Mesenchymal stem cell (in vitro differentiated cells and primary cell): ENCODE measurements around the gene TMEM205.
"Not testable (repeated sequence)": the region's sequence is repeated elsewhere in the genome, so short reads cannot be mapped to it uniquely, and the experiment has no call there.

ENCODE experiments used
- DNase-seq: peaks from one replicate; pipeline ENCODE4 v3.0.0-alpha.2; 2013
- H2AFZ ChIP-seq: one replicate; pipeline ENCODE4 v1.6.1; 2013; ENCODE audit warnings: low read depth, mild to moderate bottlenecking, control low read depth, inconsistent platforms, low read length, moderate library complexity
- H2AK5ac ChIP-seq: 2 replicates; pipeline ENCODE4 v1.6.1; 2013; ENCODE audit warnings: low read length, moderate library complexity, mild to moderate bottlenecking, inconsistent platforms; ENCODE audit not compliant: severe bottlenecking
- H2BK120ac ChIP-seq: one replicate; pipeline ENCODE4 v1.6.1; 2013; ENCODE audit warnings: low read depth, mild to moderate bottlenecking, inconsistent platforms, low read length, moderate library complexity
- H2BK12ac ChIP-seq, 2 experiments: one replicate each; pipeline ENCODE4 v1.6.1; 2013; ENCODE audit warnings: inconsistent platforms in 2 of 2, low read length in 2 of 2, mild to moderate bottlenecking in 2 of 2, moderate library complexity in 2 of 2, control low read depth in 1 of 2
- H2BK15ac ChIP-seq: one replicate; pipeline ENCODE4 v1.6.1; 2013; ENCODE audit warnings: mild to moderate bottlenecking, low read depth, inconsistent platforms; ENCODE audit not compliant: poor library complexity, severe bottlenecking
- H2BK5ac ChIP-seq: 2 replicates; pipeline ENCODE4 v1.6.1; 2013; ENCODE audit warnings: low read depth, mild to moderate bottlenecking, low read length, control low read depth, inconsistent platforms; ENCODE audit not compliant: poor library complexity, severe bottlenecking
- H3K14ac ChIP-seq, 2 experiments: one replicate each; pipeline ENCODE4 v1.6.1; 2013; ENCODE audit warnings: inconsistent platforms in 2 of 2, low read length in 2 of 2, control low read depth in 1 of 2, mild to moderate bottlenecking in 1 of 2, moderate library complexity in 1 of 2
- H3K18ac ChIP-seq, 2 experiments: one replicate each; pipeline ENCODE4 v1.6.1; 2013; ENCODE audit warnings: inconsistent platforms in 2 of 2, low read length in 2 of 2, control low read depth in 1 of 2, low read depth in 1 of 2, mild to moderate bottlenecking in 1 of 2
- H3K23ac ChIP-seq, 2 experiments: one replicate each; pipeline ENCODE4 v1.6.1; 2013; ENCODE audit warnings: inconsistent platforms in 2 of 2, low read length in 2 of 2, mild to moderate bottlenecking in 2 of 2, moderate library complexity in 2 of 2, control low read depth in 1 of 2
- H3K27ac ChIP-seq: 2 replicates; pipeline ENCODE4 v1.5.1; 2013; ENCODE audit warnings: mild to moderate bottlenecking, moderate library complexity, low read length, control low read depth, inconsistent platforms; ENCODE audit not compliant: poor library complexity, severe bottlenecking
- H3K27me3 ChIP-seq, 2 experiments: 2 replicates each; pipeline versions ENCODE4 v1.6.1 to v1.7.0; 2013; ENCODE audit warnings: low read length in 2 of 2, mild to moderate bottlenecking in 2 of 2, moderate library complexity in 2 of 2, control low read depth in 1 of 2, inconsistent platforms in 1 of 2; ENCODE audit not compliant: control insufficient read depth in 1 of 2, insufficient read depth in 1 of 2
- H3K36me3 ChIP-seq, 2 experiments: 2 replicates each; pipeline versions ENCODE4 v1.6.1 to v1.7.0; 2013; ENCODE audit warnings: low read length in 2 of 2, control low read depth in 1 of 2, inconsistent platforms in 1 of 2, low read depth in 1 of 2, mild to moderate bottlenecking in 1 of 2; ENCODE audit not compliant: insufficient read depth in 2 of 2, control insufficient read depth in 1 of 2
- H3K4ac ChIP-seq, 2 experiments: one replicate each; pipeline ENCODE4 v1.6.1; 2013; ENCODE audit warnings: inconsistent platforms in 2 of 2, low read length in 2 of 2, mild to moderate bottlenecking in 2 of 2, moderate library complexity in 2 of 2, control low read depth in 1 of 2, low read depth in 1 of 2
- H3K4me1 ChIP-seq: 2 replicates; pipeline ENCODE4 v1.6.1; 2013; ENCODE audit warnings: low read depth, low read length, control low read depth; ENCODE audit not compliant: control insufficient read depth, insufficient read depth
- H3K4me2 ChIP-seq: 2 replicates; pipeline ENCODE4 v1.6.1; 2013; ENCODE audit warnings: low read length, mild to moderate bottlenecking, inconsistent platforms; ENCODE audit not compliant: poor library complexity, severe bottlenecking
- H3K4me3 ChIP-seq, 2 experiments: 2 replicates each; pipeline versions ENCODE4 v1.5.1 to v1.7.0; 2013; ENCODE audit warnings: low read length in 2 of 2, mild to moderate bottlenecking in 2 of 2, control low read depth in 1 of 2, low read depth in 1 of 2; ENCODE audit not compliant: insufficient read depth in 1 of 2
- H3K79me1 ChIP-seq: replicated peaks from 2 replicates; pipeline ENCODE4 v1.6.1; 2013; ENCODE audit warnings: mild to moderate bottlenecking, control low read depth, low read length, inconsistent platforms; ENCODE audit not compliant: poor library complexity, severe bottlenecking
- H3K9ac ChIP-seq: 2 replicates; pipeline ENCODE4 v1.7.0; 2013; ENCODE audit warnings: mild to moderate bottlenecking, low read length, moderate library complexity
- H3K9me3 ChIP-seq: 2 replicates; pipeline ENCODE4 v1.7.0; 2013; ENCODE audit warnings: mild to moderate bottlenecking, low read length; ENCODE audit not compliant: control insufficient read depth
- H4K8ac ChIP-seq: one replicate; pipeline ENCODE4 v1.6.1; 2013; ENCODE audit warnings: inconsistent platforms, mild to moderate bottlenecking, low read length, moderate library complexity
- H4K91ac ChIP-seq: one replicate; pipeline ENCODE4 v1.6.1; 2013; ENCODE audit warnings: mild to moderate bottlenecking, low read length, inconsistent platforms
- WGBS: methylation state at CpG from one replicate; pipeline ENCODE4 v1.1.7; 2013; ENCODE audit warnings: mixed read lengths; 5-methylcytosine and 5-hydroxymethylcytosine counted together

The TMEM205 gene

GRCh38 chr19:11345122-11345803, 805 bp downstream of the TMEM205 start:
- WGBS, result 75% methylated on average over 15 of the region's 15 CpGs
- peaks cover 14% of the 10 kb centered on the region for H3K4me1 ChIP-seq
- peak overlapping the region in 1 of 2 experiments; percentile 89 for H3K4me3 ChIP-seq

GRCh38 chr19:11342429-11342828, 3.6 kb downstream of the TMEM205 start:
- H3K4me2 ChIP-seq, result no peak overlapping the region
- H3K14ac ChIP-seq, result no peak overlapping the region
- H3K4me1 ChIP-seq, result peaks cover 31% of the 10 kb centered on the region
- no peaks in the 10 kb centered on the region for H3K9me3 ChIP-seq
- WGBS, result 100% methylated on average over 1 of the region's 3 CpGs
- peaks cover 4 to 13% of the 10 kb centered on the region in 2 experiments for H3K36me3 ChIP-seq
- H2BK15ac ChIP-seq, result no peak overlapping the region
- H3K4ac ChIP-seq, result no peak overlapping the region
- H2AFZ ChIP-seq, result no peak overlapping the region
- H2AK5ac ChIP-seq, result no peak overlapping the region
- H3K79me1 ChIP-seq, result peaks cover 12% of the 10 kb centered on the region
- H4K91ac ChIP-seq, result no peak overlapping the region
- H3K23ac ChIP-seq, result no peak overlapping the region
- H3K18ac ChIP-seq, result peak overlapping the region in 1 of 2 experiments; percentile 72
- H4K8ac ChIP-seq, result no peak overlapping the region
- no peak for DNase-seq
- H3K4me3 ChIP-seq, result no peak overlapping the region
- H2BK120ac ChIP-seq, result no peak overlapping the region
- H3K27ac ChIP-seq, result no peak overlapping the region
- no peak overlapping the region for H2BK12ac ChIP-seq
- H3K27me3 ChIP-seq, result no peaks in the 10 kb centered on the region
- no peak overlapping the region for H3K9ac ChIP-seq
- no peak overlapping the region for H2BK5ac ChIP-seq

More at GRCh38 chr19:11345122-11345803, 805 bp downstream of the TMEM205 start:
- H2BK15ac ChIP-seq, result peak overlapping the region; percentile 92
- no peak overlapping the region for H3K23ac ChIP-seq
- H3K27me3 ChIP-seq, result no peaks in the 10 kb centered on the region
- H2BK120ac ChIP-seq, result peak overlapping the region; percentile 50
- peak overlapping the region; percentile 13 to 19 for H3K4ac ChIP-seq
- peak overlapping the region; percentile 29 to 60 for H3K18ac ChIP-seq
- H2AK5ac ChIP-seq, result peak overlapping the region; percentile 49
- H3K27ac ChIP-seq, result no peak overlapping the region
- H4K8ac ChIP-seq, result peak overlapping the region; percentile 80
- no peak overlapping the region for H3K14ac ChIP-seq
- peaks cover 10% of the 10 kb centered on the region for H3K9me3 ChIP-seq
- H2BK12ac ChIP-seq, result peak overlapping the region; percentile 55 to 91
- H2BK5ac ChIP-seq, result no peak overlapping the region
- H3K79me1 ChIP-seq, result peaks cover 12% of the 10 kb centered on the region
- peak overlapping the region; percentile 89 for H3K9ac ChIP-seq
- DNase-seq, result no peak
- H4K91ac ChIP-seq, result peak overlapping the region; percentile 48
- H2AFZ ChIP-seq, result no peak overlapping the region
- H3K4me2 ChIP-seq, result peak overlapping the region; percentile 60
- H3K36me3 ChIP-seq, result peaks cover 4 to 13% of the 10 kb centered on the region in 2 experiments

- H3K4me1 ChIP-seq, result peaks cover 24% of the 10 kb centered on the region
- H4K8ac ChIP-seq, result peak overlapping the region; percentile 45
- peak overlapping the region; percentile 13 to 26 for H3K18ac ChIP-seq
- WGBS, result 93% methylated on average over 8 of the region's 8 CpGs
- not testable (repeated sequence) for H4K91ac ChIP-seq, H2BK5ac ChIP-seq, H2AK5ac ChIP-seq, DNase-seq, H3K9me3 ChIP-seq, H3K27me3 ChIP-seq, H3K14ac ChIP-seq, H2AFZ ChIP-seq, H3K27ac ChIP-seq, H3K79me1 ChIP-seq, H3K4me2 ChIP-seq, H3K23ac ChIP-seq
- peak overlapping the region; percentile 43 for H2BK120ac ChIP-seq
- H3K4me3 ChIP-seq, result peak overlapping the region in 1 of 2 experiments; percentile 82
- peaks cover 16 to 22% of the 10 kb centered on the region in 2 experiments for H3K36me3 ChIP-seq
- peak overlapping the region; percentile 50 for H2BK15ac ChIP-seq
- peak overlapping the region; percentile 20 to 87 for H2BK12ac ChIP-seq
- H3K4ac ChIP-seq, result peak overlapping the region in 1 of 2 experiments; percentile 46
- peak overlapping the region; percentile 85 for H3K9ac ChIP-seq
These were observed 6.0 kb downstream of the TMEM205 start for GRCh38 chr19:11340099-11340467.

GRCh38 chr19:11339254-11340098, 6.6 kb downstream of the TMEM205 start, which contains the start of gene RAB3D:
Gene RAB3D (minus strand): TSS chr19:11339657. CDS start chr19:11337399, 2,258 bp downstream.
- peak within 1 kb of the TSS; percentile 95 to 97 for H2BK12ac ChIP-seq
- DNase-seq, result peak; percentile 91
- peak within 1 kb of the TSS; percentile 82 for H3K4me2 ChIP-seq
- no peaks in the 10 kb centered on the region for H3K27me3 ChIP-seq
- peak within 1 kb of the TSS in 1 of 2 experiments; percentile 46 for H3K23ac ChIP-seq
- peak within 1 kb of the TSS; percentile 59 to 82 for H3K4me3 ChIP-seq
- H3K18ac ChIP-seq, result peak within 1 kb of the TSS; percentile 82 to 88
- WGBS, result 13% methylated on average over 35 of the region's 53 CpGs
- peak within 1 kb of the TSS; percentile 58 for H2AFZ ChIP-seq
- H2BK15ac ChIP-seq, result peak within 1 kb of the TSS; percentile 98
- H3K79me1 ChIP-seq, result peaks cover 6% of the 10 kb centered on the region
- peaks cover 23% of the 10 kb centered on the region for H3K4me1 ChIP-seq
- peak within 1 kb of the TSS; percentile 85 for H3K9ac ChIP-seq
- no peak within 1 kb of the TSS for H2BK5ac ChIP-seq
- H4K91ac ChIP-seq, result peak within 1 kb of the TSS; percentile 91
- no peaks in the 10 kb centered on the region for H3K9me3 ChIP-seq
- peak within 1 kb of the TSS; percentile 80 to 94 for H3K4ac ChIP-seq
- no peak within 1 kb of the TSS for H2AK5ac ChIP-seq
- no peak within 1 kb of the TSS for H3K27ac ChIP-seq
- H4K8ac ChIP-seq, result peak within 1 kb of the TSS; percentile 87
- H3K14ac ChIP-seq, result peak within 1 kb of the TSS in 1 of 2 experiments; percentile 93
- H3K36me3 ChIP-seq, result peaks cover 19 to 22% of the 10 kb centered on the region in 2 experiments
- H2BK120ac ChIP-seq, result peak within 1 kb of the TSS; percentile 95
